DOHH2 (cell line): ENCODE data around the gene KCNH1.

Experiments
- CTCF ChIP-seq: fragments of 200-600 bp; sonication (generic); IDR thresholded peaks from one replicate; pipeline ENCODE4 v1.5.1; 2014; ENCODE audit warnings: antibody characterized with exemption, mild to moderate bottlenecking, low read depth, low read length; ENCODE audit not compliant: poor library complexity, severe bottlenecking
- EZH2phosphoT487 ChIP-seq: fragments of 200-600 bp; sonication (generic); IDR thresholded peaks from 2 replicates; pipeline ENCODE4 v1.6.1; 2017; ENCODE audit warnings: borderline replicate concordance, mild to moderate bottlenecking, antibody characterized with exemption, low read length, moderate library complexity, mixed read lengths

- TF ChIP-seq EZH2phosphoT487 (no peak), CTCF (no peak)
These were observed 152.5 kb downstream of the KCNH1 start for GRCh38 chr1:210981490-210981889.
